Right lobe of liver (tissue), 6 donors: ENCODE results near the gene VPS54. TPM values are rescaled to one million over a fixed set of nuclear protein-coding genes. Genes with fewer than 3 reads are reported as not detected.

Experiments
- ATAC-seq, 4 donors: fragments of 200-7000 bp; cut with Tn5 transposase; one replicate each; pipeline ENCODE4 v1.9.1; 2020; ENCODE audit warnings: mild to moderate bottlenecking in 4 of 4, moderate library complexity in 4 of 4
- DNase-seq, 3 donors: peaks; one replicate each; pipeline ENCODE4 v3.0.0-alpha.2; 2020
- H3K27ac ChIP-seq, 3 donors: fragments of 200-600 bp; one replicate each; pipeline ENCODE4 v1.8.0; 2022
- H3K27me3 ChIP-seq, 2 donors: fragments of 200-600 bp; one replicate each; pipeline ENCODE4 v1.8.0; 2022
- H3K36me3 ChIP-seq, 4 donors: fragments of 200-600 bp; sonication (generic) in 1 of 4; one replicate each; pipeline versions ENCODE4 v1.5.1 to v1.8.0; 2017 to 2022; ENCODE audit warnings: control low read depth in 1 of 4
- H3K4me1 ChIP-seq, 4 donors: fragments of 200-600 bp; sonication (generic) in 1 of 4; one replicate each; pipeline versions ENCODE4 v1.5.1 to v1.8.0; 2017 to 2022; ENCODE audit warnings: control low read depth in 1 of 4
- H3K4me3 ChIP-seq, 3 donors: fragments of 200-600 bp; one replicate each; pipeline ENCODE4 v1.8.0; 2022
- H3K9me3 ChIP-seq, 4 donors: fragments of 200-600 bp; sonication (generic) in 1 of 4; one replicate each; pipeline versions ENCODE4 v1.5.1 to v1.8.0; 2017 to 2022; ENCODE audit warnings: control low read depth in 1 of 4
- CTCF ChIP-seq, 4 donors: fragments of 200-600 bp in 3 of 4; fragments of 450-650 bp in 1 of 4; IDR thresholded peaks; one replicate each; pipeline versions ENCODE4 v1.5.1 to v1.8.0; 2016 to 2022; ENCODE audit warnings: antibody characterized with exemption in 4 of 4, mild to moderate bottlenecking in 2 of 4
- POLR2A ChIP-seq: fragments of 450-650 bp; IDR thresholded peaks from one replicate; pipeline ENCODE4 v1.6.1; 2017; ENCODE audit warnings: antibody characterized with exemption, mild to moderate bottlenecking
- WGBS: methylation state at CpG from one replicate; pipeline ENCODE4 v1.1.6; 2018; ENCODE audit warnings: low coverage, low lambda C conversion rate; ENCODE audit not compliant: insufficient coverage; ENCODE audit errors: missing lambda C conversion rate; 5-methylcytosine and 5-hydroxymethylcytosine counted together
- intact Hi-C, 2 donors: fragments of 100-400 bp; cut with DNase I; formaldehyde crosslinking; loops; one replicate each; pipeline versions ENCODE4 v1.11.2 to v1.14.1; 2022
- total RNA-seq, 6 experiments: library from RNA; depleted of rRNA in 2 of 6; stranded (reverse); fragments of >200 nt in 2 of 6; fragmentation: NEBNext Ultra II Directional in 3 of 6; extraction: Animal tissue kit (Norgen Biotek cat#: 25700) in 3 of 6; gene quantifications; one replicate each; pipeline versions ENCODE4 v1.1.0 to v1.2.4, GENCODE V29; 2016 to 2023
- donor health status: DM: no; HTN: yes; CAD: no.
- donor health status: DM: no; HTN: no; CAD: no.
- donor health status: DM: no; HTN: no; CAD: no.
- donor health status: DM: no; HTN: yes; CAD: no.
- donor health status: DM: no; HTN: yes; CAD: no.

VPS54 gene
- total RNA-seq, 6 experiments from 2014 or later = 11.6 to 12.5 (median 12.2) TPM

- TF ChIP-seq POLR2A = no peak
- no peak for TF ChIP-seq CTCF (IDR thresholded peaks at IDR 0.05)
- Histone ChIP-seq H3K4me3 (no peak overlapping the region), H3K4me1 (peaks cover 0 to 20% (median 9%) of the 10 kb centered on the region in 4 donors), H3K27me3 (no peaks in the 10 kb centered on the region), H3K27ac (no peak overlapping the region), H3K9me3 (no peaks in the 10 kb centered on the region), H3K36me3 (no peaks in the 10 kb centered on the region)
- intact Hi-C loops = no loop called here
- ATAC-seq (no peak), DNase-seq (no peak)
- WGBS = 67% methylated on average over 3 of the region's 3 CpGs
Observed at GRCh38 chr2:64025741-64026140, 6.5 kb upstream of the VPS54 start.

- ATAC-seq = peak; percentile 74 to 88 (median 82)
- WGBS = 30% methylated on average over 3 of the region's 3 CpGs
- DNase-seq = no peak
- H3K27ac ChIP-seq = peak overlapping the region; percentile 49 to 83 (median 70)
- H3K36me3 ChIP-seq = no peaks in the 10 kb centered on the region
- no peak for TF ChIP-seq POLR2A
- no peak for TF ChIP-seq CTCF (IDR thresholded peaks at IDR 0.05)
- H3K4me3 ChIP-seq = no peak overlapping the region
- no peaks in the 10 kb centered on the region for H3K27me3 ChIP-seq
- no peaks in the 10 kb centered on the region for H3K9me3 ChIP-seq
- intact Hi-C loops = no loop called here
- peaks cover 0 to 24% (median 11%) of the 10 kb centered on the region in 4 donors for H3K4me1 ChIP-seq
Observed at GRCh38 chr2:64024259-64024949, 5.2 kb upstream of the VPS54 start.

GRCh38 chr2:64023485-64024258, 4.4 kb upstream of the VPS54 start:
- Histone ChIP-seq H3K4me3 (no peak overlapping the region), H3K36me3 (no peaks in the 10 kb centered on the region), H3K4me1 (peaks cover 0 to 24% (median 11%) of the 10 kb centered on the region in 4 donors), H3K9me3 (no peaks in the 10 kb centered on the region), H3K27ac (peak overlapping the region; percentile 49 to 83 (median 70)), H3K27me3 (no peaks in the 10 kb centered on the region)
- ATAC-seq (peak in 2 of 4 donors; percentile 1 to 23), DNase-seq (no peak)
- intact Hi-C loops = no loop called here
- 71% methylated on average over 4 of the region's 4 CpGs for whole genome bisulfite sequencing
- TF ChIP-seq POLR2A = no peak
- TF ChIP-seq CTCF (IDR thresholded peaks at IDR 0.05) = no peak

- TF ChIP-seq POLR2A (no peak), CTCF (IDR thresholded peaks at IDR 0.05) (no peak)
- Histone ChIP-seq H3K4me1 (peaks cover 0 to 32% (median 14%) of the 10 kb centered on the region in 4 donors), H3K36me3 (no peaks in the 10 kb centered on the region), H3K27ac (peak overlapping the region; percentile 2 to 30 (median 7)), H3K27me3 (no peaks in the 10 kb centered on the region), H3K4me3 (no peak overlapping the region), H3K9me3 (no peaks in the 10 kb centered on the region)
- DNase-seq = no peak
- intact Hi-C loops = no loop called here
- 8% methylated on average over 2 of the region's 2 CpGs for WGBS
- ATAC-seq = no peak
Observed at GRCh38 chr2:64021578-64021977, 2.4 kb upstream of the VPS54 start.
